ENCODE data around the gene VPS8. TPM values are rescaled to one million over a fixed set of nuclear protein-coding genes. Genes with fewer than 3 reads are reported as not detected.

Gene VPS8
- total RNA-seq, 1 donor = 95.2 TPM

DNA sequence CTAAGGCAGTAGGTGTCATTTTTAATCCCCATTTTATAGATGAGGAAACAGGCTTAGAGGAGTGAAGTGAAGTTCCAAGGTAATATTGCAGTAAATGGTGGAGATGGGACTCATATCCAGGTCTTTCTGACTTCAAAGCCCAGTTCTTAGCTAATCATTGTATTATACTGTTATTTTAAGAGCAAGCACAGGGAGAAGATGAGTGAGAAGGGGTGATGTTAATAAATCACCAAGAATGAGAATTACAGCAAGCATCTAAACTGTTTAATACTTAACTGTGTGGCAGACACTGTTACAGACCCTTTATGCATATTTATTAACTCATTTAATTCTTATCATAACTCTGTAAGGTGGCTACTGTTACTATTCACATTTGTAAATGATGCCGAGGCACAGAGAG is 61.2 kb downstream of the VPS8 start:
- TF ChIP-seq, protein P1, sequence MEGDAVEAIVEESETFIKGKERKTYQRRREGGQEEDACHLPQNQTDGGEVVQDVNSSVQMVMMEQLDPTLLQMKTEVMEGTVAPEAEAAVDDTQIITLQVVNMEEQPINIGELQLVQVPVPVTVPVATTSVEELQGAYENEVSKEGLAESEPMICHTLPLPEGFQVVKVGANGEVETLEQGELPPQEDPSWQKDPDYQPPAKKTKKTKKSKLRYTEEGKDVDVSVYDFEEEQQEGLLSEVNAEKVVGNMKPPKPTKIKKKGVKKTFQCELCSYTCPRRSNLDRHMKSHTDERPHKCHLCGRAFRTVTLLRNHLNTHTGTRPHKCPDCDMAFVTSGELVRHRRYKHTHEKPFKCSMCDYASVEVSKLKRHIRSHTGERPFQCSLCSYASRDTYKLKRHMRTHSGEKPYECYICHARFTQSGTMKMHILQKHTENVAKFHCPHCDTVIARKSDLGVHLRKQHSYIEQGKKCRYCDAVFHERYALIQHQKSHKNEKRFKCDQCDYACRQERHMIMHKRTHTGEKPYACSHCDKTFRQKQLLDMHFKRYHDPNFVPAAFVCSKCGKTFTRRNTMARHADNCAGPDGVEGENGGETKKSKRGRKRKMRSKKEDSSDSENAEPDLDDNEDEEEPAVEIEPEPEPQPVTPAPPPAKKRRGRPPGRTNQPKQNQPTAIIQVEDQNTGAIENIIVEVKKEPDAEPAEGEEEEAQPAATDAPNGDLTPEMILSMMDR (IDR thresholded peaks at IDR 0.05; ENCODE audit: extremely low read depth, low read depth, low read length) = no peak
- Histone ChIP-seq H3K27me3 (ENCODE audit: insufficient read depth, low read length) (no peaks in the 10 kb centered on the region), H2AFZ (ENCODE audit: low read length) (no peak overlapping the region), H3K79me2 (ENCODE audit: insufficient read depth, low read length) (no peaks in the 10 kb centered on the region), H3K9me3 (ENCODE audit: low read depth, low read length) (no peaks in the 10 kb centered on the region), H3K36me3 (ENCODE audit: insufficient read depth, low read length) (peaks cover 9% of the 10 kb centered on the region), H3K27ac (ENCODE audit: low read depth, low read length) (no peak overlapping the region), H3K4me2 (ENCODE audit: insufficient read depth, low read length) (no peak overlapping the region), H4K20me1 (ENCODE audit: insufficient read depth, low read length) (no peaks in the 10 kb centered on the region), H3K4me1 (ENCODE audit: insufficient read depth, low read length) (no peaks in the 10 kb centered on the region), H3K4me3 (ENCODE audit: insufficient read depth, low read length) (no peak overlapping the region)
- DNase-seq (ENCODE audit: insufficient read length, low spot score, missing footprints) = no peak

DNA sequence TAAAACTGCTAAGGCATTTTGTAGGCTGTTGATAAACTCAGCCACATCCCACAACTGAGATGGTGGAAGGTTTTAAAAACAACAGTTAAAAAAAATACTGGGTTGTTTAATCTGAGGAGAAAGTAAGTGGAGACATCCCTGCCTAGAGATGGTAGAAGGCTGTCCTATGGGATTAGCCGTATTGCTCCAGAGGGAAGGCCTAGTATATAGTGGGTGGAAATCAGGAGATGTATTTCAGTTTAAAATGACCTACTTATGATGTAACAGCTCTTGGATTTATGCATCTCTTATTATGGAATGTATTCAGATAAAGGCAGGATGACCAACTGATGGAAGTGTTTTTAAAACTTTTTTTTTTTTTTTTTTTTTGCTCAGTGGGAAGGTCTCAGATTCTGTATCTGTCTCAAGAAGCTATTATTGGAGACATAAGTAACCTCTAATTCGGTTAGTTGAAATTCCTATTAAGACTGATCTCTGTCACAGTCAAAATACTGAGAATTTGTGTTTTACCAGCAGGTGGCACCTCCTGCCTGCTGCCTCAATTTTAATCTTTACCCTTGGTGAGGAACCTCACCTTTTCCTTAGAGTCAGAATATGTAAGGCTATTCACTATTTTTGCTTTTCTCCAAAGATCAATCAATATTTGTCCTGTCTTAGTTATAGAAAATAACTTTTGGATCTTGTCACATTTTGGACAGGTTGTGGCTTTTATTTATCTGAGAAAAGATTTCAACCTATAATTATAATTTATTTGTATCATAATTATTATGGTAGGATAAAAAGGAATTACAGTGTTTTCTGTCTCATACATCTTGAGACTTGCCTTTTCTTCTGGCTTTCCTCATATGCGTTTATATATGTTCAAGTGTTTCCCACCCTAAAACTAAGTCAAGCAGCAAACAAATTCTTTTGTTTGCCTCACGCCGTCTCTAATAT is 63.0 kb downstream of the VPS8 start:
- H3K9me3 ChIP-seq (ENCODE audit: low read depth, low read length) = no peaks in the 10 kb centered on the region
- H3K4me1 ChIP-seq (ENCODE audit: insufficient read depth, low read length) = no peaks in the 10 kb centered on the region
- H4K20me1 ChIP-seq (ENCODE audit: insufficient read depth, low read length) = no peaks in the 10 kb centered on the region
- H3K79me2 ChIP-seq (ENCODE audit: insufficient read depth, low read length) = no peaks in the 10 kb centered on the region
- peak overlapping the region; percentile 6 for H2AFZ ChIP-seq (ENCODE audit: low read length)
- H3K27ac ChIP-seq (ENCODE audit: low read depth, low read length) = no peak overlapping the region
- no peak overlapping the region for H3K4me3 ChIP-seq (ENCODE audit: insufficient read depth, low read length)
- TF ChIP-seq, protein P1 (IDR thresholded peaks at IDR 0.05; ENCODE audit: extremely low read depth, low read depth, low read length) = peak; percentile 73
- H3K36me3 ChIP-seq (ENCODE audit: insufficient read depth, low read length) = peaks cover 3% of the 10 kb centered on the region
- H3K4me2 ChIP-seq (ENCODE audit: insufficient read depth, low read length) = no peak overlapping the region
- no peak for DNase-seq (ENCODE audit: insufficient read length, low spot score, missing footprints)
- H3K27me3 ChIP-seq (ENCODE audit: insufficient read depth, low read length) = no peaks in the 10 kb centered on the region

DNA sequence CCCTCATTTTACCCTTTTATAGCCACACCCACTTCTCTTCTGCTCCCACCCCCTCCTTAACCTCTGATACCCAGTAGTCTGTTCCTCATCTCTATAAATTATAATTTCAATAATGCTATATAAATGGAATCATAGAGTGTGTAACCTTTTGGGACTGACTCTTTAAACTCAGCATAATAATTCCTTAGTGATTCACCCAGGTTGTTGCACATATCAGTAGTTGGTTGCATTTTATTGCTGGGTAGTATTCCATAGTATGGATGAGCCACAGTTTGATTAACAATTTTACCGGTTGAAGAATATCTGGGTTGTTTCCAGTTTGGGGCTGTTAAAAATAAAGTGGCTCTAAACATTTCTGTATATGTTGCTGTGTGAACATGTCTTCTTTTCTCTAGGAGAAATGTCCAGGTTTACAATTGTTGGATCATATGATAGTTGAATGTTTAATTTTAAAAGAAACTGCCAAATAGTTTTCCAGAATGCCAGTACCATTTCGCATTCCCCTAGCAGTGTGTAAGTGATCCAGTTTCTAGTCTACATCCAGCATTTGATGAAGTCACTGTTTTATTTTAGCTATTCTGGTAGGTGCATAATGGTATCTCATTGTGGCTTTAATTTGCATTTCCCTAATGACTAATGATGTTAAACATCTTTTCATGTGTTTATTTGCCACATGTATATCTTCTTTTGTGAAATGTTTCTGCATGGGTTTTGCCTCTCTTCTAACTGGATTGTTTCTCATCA is 68.5 kb downstream of the VPS8 start:
- no peaks in the 10 kb centered on the region for H3K36me3 ChIP-seq (ENCODE audit: insufficient read depth, low read length)
- no peaks in the 10 kb centered on the region for H3K79me2 ChIP-seq (ENCODE audit: insufficient read depth, low read length)
- H3K4me3 ChIP-seq (ENCODE audit: insufficient read depth, low read length) = no peak overlapping the region
- no peak for DNase-seq (ENCODE audit: insufficient read length, low spot score, missing footprints)
- TF ChIP-seq, protein P1 (IDR thresholded peaks at IDR 0.05; ENCODE audit: extremely low read depth, low read depth, low read length) = no peak
- H4K20me1 ChIP-seq (ENCODE audit: insufficient read depth, low read length) = no peaks in the 10 kb centered on the region
- H3K27me3 ChIP-seq (ENCODE audit: insufficient read depth, low read length) = no peaks in the 10 kb centered on the region
- H2AFZ ChIP-seq (ENCODE audit: low read length) = no peak overlapping the region
- H3K4me2 ChIP-seq (ENCODE audit: insufficient read depth, low read length) = no peak overlapping the region
- H3K9me3 ChIP-seq (ENCODE audit: low read depth, low read length) = no peaks in the 10 kb centered on the region
- H3K4me1 ChIP-seq (ENCODE audit: insufficient read depth, low read length) = no peaks in the 10 kb centered on the region
- H3K27ac ChIP-seq (ENCODE audit: low read depth, low read length) = no peak overlapping the region
